PC-3 (cell line): ENCODE measurements around the gene NFYC.

ENCODE experiments used
- EZH2phosphoT487 ChIP-seq: fragments of 300-600 bp; sonication (generic); IDR thresholded peaks from 2 replicates; pipeline ENCODE4 v1.6.1; 2018; ENCODE audit warnings: mild to moderate bottlenecking, antibody characterized with exemption, low read length, borderline replicate concordance
- TF ChIP-seq, protein P1 (sequence below): fragments of 300-600 bp; sonication (generic); conservative IDR thresholded peaks from 2 replicates; pipeline ENCODE4 v1.5.1; 2017; ENCODE audit warnings: antibody characterized with exemption, low read depth, mild to moderate bottlenecking, low read length

DNA sequence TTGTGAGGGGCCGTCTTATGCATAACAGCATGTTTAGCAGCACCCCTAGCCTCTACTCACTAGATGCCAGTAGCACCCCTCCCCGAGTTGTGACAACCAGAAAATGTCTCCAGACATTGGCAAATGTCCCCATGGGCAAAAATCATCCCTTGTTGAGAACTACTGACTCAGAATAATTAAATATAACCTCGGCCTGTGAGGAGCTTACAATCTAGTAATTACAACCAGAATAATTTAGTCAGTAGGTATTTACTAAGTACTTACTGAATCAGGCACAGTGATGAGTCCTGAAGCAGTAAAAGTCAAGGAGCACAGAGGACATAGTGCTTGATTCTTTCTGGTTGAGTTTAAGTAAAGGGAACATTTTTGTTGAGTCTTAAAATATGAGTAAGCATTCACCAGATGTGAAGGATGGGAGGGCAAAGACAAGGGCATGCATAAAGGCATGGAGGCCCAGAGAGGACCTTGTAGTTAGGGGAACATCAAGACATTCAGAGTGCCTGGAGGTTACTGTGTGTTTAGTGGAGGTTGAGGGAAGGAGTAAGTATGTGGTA is 48.0 kb downstream of the NFYC start:
- TF ChIP-seq, protein P1, sequence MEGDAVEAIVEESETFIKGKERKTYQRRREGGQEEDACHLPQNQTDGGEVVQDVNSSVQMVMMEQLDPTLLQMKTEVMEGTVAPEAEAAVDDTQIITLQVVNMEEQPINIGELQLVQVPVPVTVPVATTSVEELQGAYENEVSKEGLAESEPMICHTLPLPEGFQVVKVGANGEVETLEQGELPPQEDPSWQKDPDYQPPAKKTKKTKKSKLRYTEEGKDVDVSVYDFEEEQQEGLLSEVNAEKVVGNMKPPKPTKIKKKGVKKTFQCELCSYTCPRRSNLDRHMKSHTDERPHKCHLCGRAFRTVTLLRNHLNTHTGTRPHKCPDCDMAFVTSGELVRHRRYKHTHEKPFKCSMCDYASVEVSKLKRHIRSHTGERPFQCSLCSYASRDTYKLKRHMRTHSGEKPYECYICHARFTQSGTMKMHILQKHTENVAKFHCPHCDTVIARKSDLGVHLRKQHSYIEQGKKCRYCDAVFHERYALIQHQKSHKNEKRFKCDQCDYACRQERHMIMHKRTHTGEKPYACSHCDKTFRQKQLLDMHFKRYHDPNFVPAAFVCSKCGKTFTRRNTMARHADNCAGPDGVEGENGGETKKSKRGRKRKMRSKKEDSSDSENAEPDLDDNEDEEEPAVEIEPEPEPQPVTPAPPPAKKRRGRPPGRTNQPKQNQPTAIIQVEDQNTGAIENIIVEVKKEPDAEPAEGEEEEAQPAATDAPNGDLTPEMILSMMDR, result no peak
- no peak for TF ChIP-seq EZH2phosphoT487
